B cell (primary cell): ENCODE measurements around the gene CDCA7L.
"Not testable (repeated sequence)": the region's sequence is repeated elsewhere in the genome, so short reads cannot be mapped to it uniquely, and the experiment has no call there.

Experiments
- EZH2 ChIP-seq: IDR thresholded peaks from 2 replicates; pipeline ENCODE4 v1.6.1; 2012; ENCODE audit warnings: borderline replicate concordance, low read depth, mild to moderate bottlenecking, moderate library complexity, low read length; ENCODE audit not compliant: insufficient read depth, poor library complexity, severe bottlenecking
- TF ChIP-seq, protein P1 (sequence below): fragments of 200-600 bp; IDR thresholded peaks from one replicate; pipeline ENCODE4 v1.8.0; 2022; ENCODE audit warnings: antibody characterized with exemption, mild to moderate bottlenecking

DNA sequence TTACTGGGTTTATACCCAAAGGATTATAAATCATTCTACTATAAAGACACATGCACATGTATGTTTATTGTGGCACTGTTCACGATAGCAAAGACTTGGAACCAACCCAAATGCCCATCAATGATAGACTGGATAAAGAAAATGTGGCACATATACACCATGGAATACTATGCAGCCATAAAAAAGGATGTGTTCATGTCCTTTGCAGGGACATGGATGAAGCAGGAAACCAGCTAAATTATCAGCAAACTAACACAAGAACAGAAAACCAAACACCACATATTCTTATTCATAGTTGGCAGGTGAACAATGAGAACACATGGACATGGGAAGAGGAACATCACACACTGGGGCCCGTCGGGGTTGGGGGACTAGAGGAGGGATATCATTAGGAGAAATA lies 12.4 kb downstream of the CDCA7L start:
- TF ChIP-seq, protein P1, sequence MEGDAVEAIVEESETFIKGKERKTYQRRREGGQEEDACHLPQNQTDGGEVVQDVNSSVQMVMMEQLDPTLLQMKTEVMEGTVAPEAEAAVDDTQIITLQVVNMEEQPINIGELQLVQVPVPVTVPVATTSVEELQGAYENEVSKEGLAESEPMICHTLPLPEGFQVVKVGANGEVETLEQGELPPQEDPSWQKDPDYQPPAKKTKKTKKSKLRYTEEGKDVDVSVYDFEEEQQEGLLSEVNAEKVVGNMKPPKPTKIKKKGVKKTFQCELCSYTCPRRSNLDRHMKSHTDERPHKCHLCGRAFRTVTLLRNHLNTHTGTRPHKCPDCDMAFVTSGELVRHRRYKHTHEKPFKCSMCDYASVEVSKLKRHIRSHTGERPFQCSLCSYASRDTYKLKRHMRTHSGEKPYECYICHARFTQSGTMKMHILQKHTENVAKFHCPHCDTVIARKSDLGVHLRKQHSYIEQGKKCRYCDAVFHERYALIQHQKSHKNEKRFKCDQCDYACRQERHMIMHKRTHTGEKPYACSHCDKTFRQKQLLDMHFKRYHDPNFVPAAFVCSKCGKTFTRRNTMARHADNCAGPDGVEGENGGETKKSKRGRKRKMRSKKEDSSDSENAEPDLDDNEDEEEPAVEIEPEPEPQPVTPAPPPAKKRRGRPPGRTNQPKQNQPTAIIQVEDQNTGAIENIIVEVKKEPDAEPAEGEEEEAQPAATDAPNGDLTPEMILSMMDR = not testable (repeated sequence)
- not testable (repeated sequence) for TF ChIP-seq EZH2
